Stimulated activated CD4-positive, alpha-beta T cell treated with anti-CD3 and anti-CD28 coated beads, Interleukin-1b, Interleukin-23, amount 100 ng/mL, for 24 hours (primary cell): ENCODE results near the gene GOLM1.
"Not testable (repeated sequence)": the region's sequence is repeated elsewhere in the genome, so short reads cannot be mapped to it uniquely, and the experiment has no call there.

Experiments
- DNase-seq, 4 experiments: peaks; one replicate each; pipeline ENCODE4 v3.0.0-alpha.2; 2020; ENCODE audit warnings: low read depth in 4 of 4, low spot score in 1 of 4

Gene GOLM1

GRCh38 chr9:86091477-86091876, 7.9 kb downstream of the GOLM1 start:
- DNase-seq, result no peak

- DNase-seq, result no peak
Observed at GRCh38 chr9:86082870-86083269, 16.5 kb downstream of the GOLM1 start.

GRCh38 chr9:86079865-86080469, 19.4 kb downstream of the GOLM1 start:
- no peak for DNase-seq

- DNase-seq, result no peak
Observed at GRCh38 chr9:86079421-86079831, 19.9 kb downstream of the GOLM1 start.

- DNase-seq, result no peak
Observed at GRCh38 chr9:86078731-86079130, 20.6 kb downstream of the GOLM1 start.

- no peak for DNase-seq
Observed at GRCh38 chr9:86077276-86077675, 22.1 kb downstream of the GOLM1 start.

- DNase-seq, result no peak
Observed at GRCh38 chr9:86075132-86076109, 23.9 kb downstream of the GOLM1 start.

GRCh38 chr9:86073839-86074238, 25.5 kb downstream of the GOLM1 start:
- DNase-seq, result no peak

- DNase-seq, result no peak
Observed at GRCh38 chr9:86072394-86072877, 26.9 kb downstream of the GOLM1 start.

- DNase-seq, result no peak
Observed at GRCh38 chr9:86069206-86069869, 30.0 kb downstream of the GOLM1 start.

- no peak for DNase-seq
Observed at GRCh38 chr9:86064220-86064619, 35.1 kb downstream of the GOLM1 start.

GRCh38 chr9:86062845-86063693, 36.3 kb downstream of the GOLM1 start:
- no peak for DNase-seq

- DNase-seq, result no peak
Observed at GRCh38 chr9:86061972-86062739, 37.2 kb downstream of the GOLM1 start.

GRCh38 chr9:86057491-86057890, 41.9 kb downstream of the GOLM1 start:
- DNase-seq, result no peak

- no peak for DNase-seq
Observed at GRCh38 chr9:86054695-86055094, 44.7 kb downstream of the GOLM1 start.

GRCh38 chr9:86052556-86053468, 46.5 kb downstream of the GOLM1 start:
- no peak for DNase-seq

- not testable (repeated sequence) for DNase-seq
Observed at GRCh38 chr9:86048018-86048742, 51.2 kb downstream of the GOLM1 start.

- no peak for DNase-seq
Observed at GRCh38 chr9:86047361-86047760, 52.0 kb downstream of the GOLM1 start.
